ENCODE results near the gene RAPGEF4.

DNA sequence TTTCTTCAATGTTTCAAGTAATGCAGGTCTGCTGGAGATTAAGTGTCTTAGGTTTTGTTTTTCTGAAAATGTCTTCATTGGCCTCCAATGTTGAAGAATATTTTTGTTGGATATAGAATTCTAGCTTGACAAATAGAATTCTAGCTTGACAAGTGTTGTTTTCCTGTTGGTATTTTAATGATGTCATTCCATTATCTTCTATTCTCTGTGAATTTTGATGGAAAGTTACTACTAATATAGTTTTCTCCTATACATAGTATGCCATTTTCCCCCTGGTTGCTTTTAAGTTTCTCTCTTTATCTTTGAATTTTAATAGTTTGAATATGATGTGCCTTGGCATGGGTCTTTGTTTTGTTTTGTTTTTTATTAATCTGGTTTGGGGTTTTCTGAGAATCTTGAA, 119.9 kb downstream of the RAPGEF4 start:
- TF ChIP-seq, protein P1, sequence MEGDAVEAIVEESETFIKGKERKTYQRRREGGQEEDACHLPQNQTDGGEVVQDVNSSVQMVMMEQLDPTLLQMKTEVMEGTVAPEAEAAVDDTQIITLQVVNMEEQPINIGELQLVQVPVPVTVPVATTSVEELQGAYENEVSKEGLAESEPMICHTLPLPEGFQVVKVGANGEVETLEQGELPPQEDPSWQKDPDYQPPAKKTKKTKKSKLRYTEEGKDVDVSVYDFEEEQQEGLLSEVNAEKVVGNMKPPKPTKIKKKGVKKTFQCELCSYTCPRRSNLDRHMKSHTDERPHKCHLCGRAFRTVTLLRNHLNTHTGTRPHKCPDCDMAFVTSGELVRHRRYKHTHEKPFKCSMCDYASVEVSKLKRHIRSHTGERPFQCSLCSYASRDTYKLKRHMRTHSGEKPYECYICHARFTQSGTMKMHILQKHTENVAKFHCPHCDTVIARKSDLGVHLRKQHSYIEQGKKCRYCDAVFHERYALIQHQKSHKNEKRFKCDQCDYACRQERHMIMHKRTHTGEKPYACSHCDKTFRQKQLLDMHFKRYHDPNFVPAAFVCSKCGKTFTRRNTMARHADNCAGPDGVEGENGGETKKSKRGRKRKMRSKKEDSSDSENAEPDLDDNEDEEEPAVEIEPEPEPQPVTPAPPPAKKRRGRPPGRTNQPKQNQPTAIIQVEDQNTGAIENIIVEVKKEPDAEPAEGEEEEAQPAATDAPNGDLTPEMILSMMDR (IDR thresholded peaks at IDR 0.05), result no peak
- TF ChIP-seq POLR2A (IDR thresholded peaks at IDR 0.05) (no peak), POLR2AphosphoS5 (IDR thresholded peaks at IDR 0.05) (no peak)
